ENCODE results near the gene EBF4.
A peak's percentile ranks its signal among the peaks of the same experiment; 100 is the strongest.

The EBF4 gene

GRCh38 chr20:2688041-2688591 is 4.5 kb upstream of the EBF4 start:
- H3K79me2 ChIP-seq (ENCODE audit: insufficient read depth, low read length), result no peaks in the 10 kb centered on the region
- H3K36me3 ChIP-seq (ENCODE audit: insufficient read depth, low read length), result no peaks in the 10 kb centered on the region
- no peaks in the 10 kb centered on the region for H4K20me1 ChIP-seq (ENCODE audit: insufficient read depth, low read length, poor library complexity, severe bottlenecking)
- peak overlapping the region; percentile 63 for H3K4me2 ChIP-seq (ENCODE audit: low read depth, low read length, poor library complexity, severe bottlenecking)
- H3K4me1 ChIP-seq (ENCODE audit: insufficient read depth, low read length, poor library complexity, severe bottlenecking), result peaks cover 13% of the 10 kb centered on the region
- H2AFZ ChIP-seq (ENCODE audit: low read length), result peak overlapping the region; percentile 57
- no peaks in the 10 kb centered on the region for H3F3A ChIP-seq (ENCODE audit: low read depth)
- no peaks in the 10 kb centered on the region for H3K9me2 ChIP-seq (replicated peaks; ENCODE audit: low read depth, low read length)
- H3K27me3 ChIP-seq (ENCODE audit: insufficient read depth, low read length, poor library complexity, severe bottlenecking), result no peaks in the 10 kb centered on the region
- H3K9ac ChIP-seq (ENCODE audit: low read depth, low read length, poor library complexity, severe bottlenecking), result peak overlapping the region; percentile 57
- H3K4me3 ChIP-seq (ENCODE audit: low read length, poor library complexity, severe bottlenecking), result peak overlapping the region; percentile 44
- TF ChIP-seq EZH2phosphoT487 (IDR thresholded peaks at IDR 0.05; ENCODE audit: borderline replicate concordance), result no peak
- TF ChIP-seq CTCF (conservative IDR thresholded peaks at IDR 0.05; ENCODE audit: low read length), result peak; percentile 90
- H3K9me3 ChIP-seq (ENCODE audit: insufficient read depth, low read depth, low read length), result no peaks in the 10 kb centered on the region

- Histone ChIP-seq H3K4me1 (ENCODE audit: insufficient read depth, low read length, poor library complexity, severe bottlenecking) (peaks cover 17% of the 10 kb centered on the region), H3K9me2 (replicated peaks; ENCODE audit: low read depth, low read length) (no peaks in the 10 kb centered on the region), H2AFZ (ENCODE audit: low read length) (no peak overlapping the region), H3K79me2 (ENCODE audit: insufficient read depth, low read length) (no peaks in the 10 kb centered on the region), H3K9ac (ENCODE audit: low read depth, low read length, poor library complexity, severe bottlenecking) (no peak overlapping the region), H3K4me2 (ENCODE audit: low read depth, low read length, poor library complexity, severe bottlenecking) (no peak overlapping the region), H3K9me3 (ENCODE audit: insufficient read depth, low read depth, low read length) (no peaks in the 10 kb centered on the region), H3K4me3 (ENCODE audit: low read length, poor library complexity, severe bottlenecking) (no peak overlapping the region), H3K27me3 (ENCODE audit: insufficient read depth, low read length, poor library complexity, severe bottlenecking) (peaks cover 8% of the 10 kb centered on the region), H3K36me3 (ENCODE audit: insufficient read depth, low read length) (no peaks in the 10 kb centered on the region), H4K20me1 (ENCODE audit: insufficient read depth, low read length, poor library complexity, severe bottlenecking) (no peaks in the 10 kb centered on the region), H3F3A (ENCODE audit: low read depth) (no peaks in the 10 kb centered on the region)
- TF ChIP-seq EZH2phosphoT487 (IDR thresholded peaks at IDR 0.05; ENCODE audit: borderline replicate concordance), result no peak
These were observed 2.4 kb upstream of the EBF4 start for GRCh38 chr20:2690213-2690612.

GRCh38 chr20:2690718-2691117 is 1.9 kb upstream of the EBF4 start:
- no peaks in the 10 kb centered on the region for H3K79me2 ChIP-seq (ENCODE audit: insufficient read depth, low read length)
- peaks cover 17% of the 10 kb centered on the region for H3K4me1 ChIP-seq (ENCODE audit: insufficient read depth, low read length, poor library complexity, severe bottlenecking)
- H3K9me2 ChIP-seq (replicated peaks; ENCODE audit: low read depth, low read length), result no peaks in the 10 kb centered on the region
- no peaks in the 10 kb centered on the region for H4K20me1 ChIP-seq (ENCODE audit: insufficient read depth, low read length, poor library complexity, severe bottlenecking)
- peaks cover 8% of the 10 kb centered on the region for H3K27me3 ChIP-seq (ENCODE audit: insufficient read depth, low read length, poor library complexity, severe bottlenecking)
- H3K9ac ChIP-seq (ENCODE audit: low read depth, low read length, poor library complexity, severe bottlenecking), result no peak overlapping the region
- H3K9me3 ChIP-seq (ENCODE audit: insufficient read depth, low read depth, low read length), result no peaks in the 10 kb centered on the region
- no peak overlapping the region for H3K4me2 ChIP-seq (ENCODE audit: low read depth, low read length, poor library complexity, severe bottlenecking)
- no peak overlapping the region for H2AFZ ChIP-seq (ENCODE audit: low read length)
- H3K4me3 ChIP-seq (ENCODE audit: low read length, poor library complexity, severe bottlenecking), result no peak overlapping the region
- H3F3A ChIP-seq (ENCODE audit: low read depth), result no peaks in the 10 kb centered on the region
- H3K36me3 ChIP-seq (ENCODE audit: insufficient read depth, low read length), result no peaks in the 10 kb centered on the region
- TF ChIP-seq CTCF (conservative IDR thresholded peaks at IDR 0.05; ENCODE audit: low read length), result no peak
- TF ChIP-seq EZH2phosphoT487 (IDR thresholded peaks at IDR 0.05; ENCODE audit: borderline replicate concordance), result no peak

GRCh38 chr20:2691127-2691526 is 1.5 kb upstream of the EBF4 start:
- H3K4me3 ChIP-seq (ENCODE audit: low read length, poor library complexity, severe bottlenecking), result no peak overlapping the region
- no peaks in the 10 kb centered on the region for H4K20me1 ChIP-seq (ENCODE audit: insufficient read depth, low read length, poor library complexity, severe bottlenecking)
- peaks cover 8% of the 10 kb centered on the region for H3K27me3 ChIP-seq (ENCODE audit: insufficient read depth, low read length, poor library complexity, severe bottlenecking)
- H3K36me3 ChIP-seq (ENCODE audit: insufficient read depth, low read length), result no peaks in the 10 kb centered on the region
- TF ChIP-seq EZH2phosphoT487 (IDR thresholded peaks at IDR 0.05; ENCODE audit: borderline replicate concordance) (no peak), CTCF (conservative IDR thresholded peaks at IDR 0.05; ENCODE audit: low read length) (no peak)
- no peaks in the 10 kb centered on the region for H3F3A ChIP-seq (ENCODE audit: low read depth)
- no peak overlapping the region for H3K4me2 ChIP-seq (ENCODE audit: low read depth, low read length, poor library complexity, severe bottlenecking)
- H3K9me3 ChIP-seq (ENCODE audit: insufficient read depth, low read depth, low read length), result no peaks in the 10 kb centered on the region
- no peak overlapping the region for H2AFZ ChIP-seq (ENCODE audit: low read length)
- H3K9me2 ChIP-seq (replicated peaks; ENCODE audit: low read depth, low read length), result no peaks in the 10 kb centered on the region
- H3K9ac ChIP-seq (ENCODE audit: low read depth, low read length, poor library complexity, severe bottlenecking), result no peak overlapping the region
- H3K79me2 ChIP-seq (ENCODE audit: insufficient read depth, low read length), result no peaks in the 10 kb centered on the region
- peaks cover 17% of the 10 kb centered on the region for H3K4me1 ChIP-seq (ENCODE audit: insufficient read depth, low read length, poor library complexity, severe bottlenecking)

All from Loucy (cell line).